Effector CD8-positive, alpha-beta T cell (primary cell): ENCODE data around the gene GASK1A.
"Not testable (repeated sequence)": the region's sequence is repeated elsewhere in the genome, so short reads cannot be mapped to it uniquely, and the experiment has no call there.

Source experiments
- DNase-seq: peaks from one replicate; lab custom pipeline; 2025; lab: John Stamatoyannopoulos, UW
- total RNA-seq, 4 experiments: gene quantifications; one replicate each; lab custom pipeline; 2026; lab: John Stamatoyannopoulos, UW

The GASK1A gene
- total RNA-seq = 0 to 0.36 (median 0.09) reads per million in 4 experiments

- no peak for DNase-seq
Observed at GRCh38 chr3:42979044-42979972, at the start of gene GASK1A. Gene GASK1A (plus strand): TSS chr3:42979311. CDS start chr3:42979643, 332 bp downstream.

GRCh38 chr3:42934111-42934510 lies 45.0 kb upstream of the GASK1A start:
- DNase-seq = no peak

- DNase-seq = no peak
Observed at GRCh38 chr3:42934910-42935309, 44.2 kb upstream of the GASK1A start.

GRCh38 chr3:42935472-42935871 lies 43.6 kb upstream of the GASK1A start:
- no peak for DNase-seq

GRCh38 chr3:42936157-42936981 lies 42.7 kb upstream of the GASK1A start:
- DNase-seq = no peak

- DNase-seq = no peak
Observed at GRCh38 chr3:42937334-42937733, 41.8 kb upstream of the GASK1A start.

- DNase-seq = no peak
Observed at GRCh38 chr3:42942693-42943092, 36.4 kb upstream of the GASK1A start.

- no peak for DNase-seq
Observed at GRCh38 chr3:42946050-42946449, 33.1 kb upstream of the GASK1A start.

GRCh38 chr3:42957573-42957972 lies 21.5 kb upstream of the GASK1A start:
- no peak for DNase-seq

- no peak for DNase-seq
Observed at GRCh38 chr3:42960282-42960681, 18.8 kb upstream of the GASK1A start.

- DNase-seq = no peak
Observed at GRCh38 chr3:42960786-42961185, 18.3 kb upstream of the GASK1A start.

GRCh38 chr3:42961633-42962032 lies 17.5 kb upstream of the GASK1A start:
- no peak for DNase-seq

GRCh38 chr3:42963269-42963668 lies 15.8 kb upstream of the GASK1A start:
- DNase-seq = no peak

GRCh38 chr3:42964266-42964665 lies 14.8 kb upstream of the GASK1A start:
- no peak for DNase-seq

- DNase-seq = no peak
Observed at GRCh38 chr3:42970557-42970956, 8.6 kb upstream of the GASK1A start.

- DNase-seq = no peak
Observed at GRCh38 chr3:42970976-42971772, 7.9 kb upstream of the GASK1A start.

- not testable (repeated sequence) for DNase-seq
Observed at GRCh38 chr3:42974906-42975305, 4.2 kb upstream of the GASK1A start.

- DNase-seq = no peak
Observed at GRCh38 chr3:42975456-42975855, 3.7 kb upstream of the GASK1A start.

- no peak for DNase-seq
Observed at GRCh38 chr3:42975955-42976354, 3.2 kb upstream of the GASK1A start.

- DNase-seq = no peak
Observed at GRCh38 chr3:42980209-42980608, 1.1 kb downstream of the GASK1A start.

- no peak for DNase-seq
Observed at GRCh38 chr3:42980909-42981308, 1.8 kb downstream of the GASK1A start.
